Calu3 (cell line): ENCODE measurements around the gene PLXNA1. TPM values are rescaled to one million over a fixed set of nuclear protein-coding genes. Genes with fewer than 3 reads are reported as not detected.

ENCODE experiments used
- BruUV-seq: library from RNA; stranded (reverse); fragments of 400-500 nt; replicated peaks from 2 replicates; lab custom pipeline; 2021; lab: Mats Ljungman, UMichigan
- CTCF ChIA-PET: fragments of 300-600 bp; sonication (Branson Sonifier 250); formaldehyde crosslinking; loops from one replicate; lab custom pipeline; 2022; ENCODE audit warnings: antibody characterized with exemption; lab: Charles Lee
- DNase-seq: peaks from one replicate; pipeline ENCODE4 v3.0.0; 2022
- H3K27ac Mint-ChIP-seq: one replicate; pipeline ENCODE4 v1.8.0; 2022; ENCODE audit warnings: mixed read lengths; ENCODE audit not compliant: unreplicated experiment
- H3K27me3 Mint-ChIP-seq: one replicate; pipeline ENCODE4 v1.8.0; 2022; ENCODE audit warnings: mixed read lengths; ENCODE audit not compliant: unreplicated experiment
- H3K36me3 Mint-ChIP-seq: one replicate; pipeline ENCODE4 v1.8.0; 2022; ENCODE audit warnings: mild to moderate bottlenecking, moderate library complexity, mixed read lengths; ENCODE audit not compliant: insufficient read depth, unreplicated experiment
- H3K4me1 Mint-ChIP-seq: one replicate; pipeline ENCODE4 v1.8.0; 2022; ENCODE audit warnings: mild to moderate bottlenecking, low read depth, mixed read lengths; ENCODE audit not compliant: unreplicated experiment
- H3K4me3 Mint-ChIP-seq: one replicate; pipeline ENCODE4 v1.8.0; 2022; ENCODE audit warnings: mild to moderate bottlenecking, low read depth, moderate library complexity, mixed read lengths; ENCODE audit not compliant: unreplicated experiment
- H3K9me3 Mint-ChIP-seq: one replicate; pipeline ENCODE4 v1.8.0; 2022; ENCODE audit warnings: low read depth, mixed read lengths; ENCODE audit not compliant: unreplicated experiment
- intact Hi-C: fragments of 100-400 bp; cut with micrococcal nuclease; formaldehyde crosslinking; loops from one replicate; pipeline ENCODE4 v1.10.0; 2022; ENCODE audit not compliant: unreplicated experiment
- total RNA-seq: library from RNA; stranded (reverse); gene quantifications from 2 replicates; pipeline ENCODE4 v1.2.3, GENCODE V29; 2022
- TF ChIP-seq, protein P1 (sequence below): fragments of 200-600 bp; IDR thresholded peaks from one replicate; pipeline ENCODE4 v1.8.0; 2022; ENCODE audit warnings: antibody characterized with exemption; ENCODE audit not compliant: unreplicated experiment

The PLXNA1 gene
- total RNA-seq, 1 experiment from 2014 or later = 84.3 TPM

DNA sequence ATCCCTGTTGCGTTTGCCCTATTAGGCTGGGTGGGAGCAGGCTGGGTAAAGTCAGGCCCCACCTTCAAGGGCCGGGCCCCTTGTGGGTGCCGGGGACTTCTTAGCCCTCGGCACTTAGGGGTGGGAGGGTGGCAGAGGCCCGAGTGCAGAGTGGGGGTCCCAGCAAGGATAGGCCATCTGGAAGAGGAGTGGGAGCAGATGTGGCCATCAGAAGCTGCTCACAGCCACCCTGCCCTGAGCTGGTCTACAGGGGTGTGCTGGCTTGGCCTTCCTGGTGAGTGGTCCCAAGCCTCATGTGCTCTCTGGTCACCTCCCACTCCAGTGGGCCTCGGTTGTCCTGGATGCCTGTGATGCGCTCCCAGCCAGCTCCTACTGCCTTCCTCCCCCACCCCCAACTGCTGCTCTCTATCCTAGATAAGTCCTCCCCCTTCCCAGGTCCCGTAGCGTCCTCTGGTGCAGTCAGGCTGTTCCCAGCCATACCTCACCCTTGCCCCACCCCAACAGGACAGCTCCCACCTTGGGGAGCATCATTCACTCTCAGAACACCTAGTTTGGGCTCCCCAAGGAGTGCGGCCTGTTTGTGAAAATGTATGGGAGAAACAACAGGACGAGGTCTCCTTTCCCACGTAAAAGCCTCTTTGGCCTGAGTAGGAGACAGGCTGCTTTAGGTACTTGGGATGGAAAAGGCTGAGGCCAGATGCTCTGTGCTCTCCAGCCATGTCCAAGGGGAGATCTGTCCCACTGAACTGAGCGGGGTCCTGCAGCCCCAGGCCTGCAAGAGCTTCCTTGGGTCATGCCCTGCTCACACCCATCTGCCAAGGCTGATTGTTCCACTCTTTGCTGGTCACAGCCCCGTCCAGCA, 24.9 kb upstream of the PLXNA1 start:
- no peaks in the 10 kb centered on the region for H3K4me1 Mint-ChIP-seq
- H3K4me3 Mint-ChIP-seq = no peak overlapping the region
- CTCF ChIA-PET = no interaction called here
- H3K9me3 Mint-ChIP-seq = no peaks in the 10 kb centered on the region
- no TSS peak for BruUV-seq
- H3K27ac Mint-ChIP-seq = no peak overlapping the region
- DNase-seq = no peak
- TF ChIP-seq, protein P1, sequence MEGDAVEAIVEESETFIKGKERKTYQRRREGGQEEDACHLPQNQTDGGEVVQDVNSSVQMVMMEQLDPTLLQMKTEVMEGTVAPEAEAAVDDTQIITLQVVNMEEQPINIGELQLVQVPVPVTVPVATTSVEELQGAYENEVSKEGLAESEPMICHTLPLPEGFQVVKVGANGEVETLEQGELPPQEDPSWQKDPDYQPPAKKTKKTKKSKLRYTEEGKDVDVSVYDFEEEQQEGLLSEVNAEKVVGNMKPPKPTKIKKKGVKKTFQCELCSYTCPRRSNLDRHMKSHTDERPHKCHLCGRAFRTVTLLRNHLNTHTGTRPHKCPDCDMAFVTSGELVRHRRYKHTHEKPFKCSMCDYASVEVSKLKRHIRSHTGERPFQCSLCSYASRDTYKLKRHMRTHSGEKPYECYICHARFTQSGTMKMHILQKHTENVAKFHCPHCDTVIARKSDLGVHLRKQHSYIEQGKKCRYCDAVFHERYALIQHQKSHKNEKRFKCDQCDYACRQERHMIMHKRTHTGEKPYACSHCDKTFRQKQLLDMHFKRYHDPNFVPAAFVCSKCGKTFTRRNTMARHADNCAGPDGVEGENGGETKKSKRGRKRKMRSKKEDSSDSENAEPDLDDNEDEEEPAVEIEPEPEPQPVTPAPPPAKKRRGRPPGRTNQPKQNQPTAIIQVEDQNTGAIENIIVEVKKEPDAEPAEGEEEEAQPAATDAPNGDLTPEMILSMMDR = no peak
- intact Hi-C loops = no loop called here
- H3K36me3 Mint-ChIP-seq = peaks cover 8% of the 10 kb centered on the region
- H3K27me3 Mint-ChIP-seq = no peaks in the 10 kb centered on the region

DNA sequence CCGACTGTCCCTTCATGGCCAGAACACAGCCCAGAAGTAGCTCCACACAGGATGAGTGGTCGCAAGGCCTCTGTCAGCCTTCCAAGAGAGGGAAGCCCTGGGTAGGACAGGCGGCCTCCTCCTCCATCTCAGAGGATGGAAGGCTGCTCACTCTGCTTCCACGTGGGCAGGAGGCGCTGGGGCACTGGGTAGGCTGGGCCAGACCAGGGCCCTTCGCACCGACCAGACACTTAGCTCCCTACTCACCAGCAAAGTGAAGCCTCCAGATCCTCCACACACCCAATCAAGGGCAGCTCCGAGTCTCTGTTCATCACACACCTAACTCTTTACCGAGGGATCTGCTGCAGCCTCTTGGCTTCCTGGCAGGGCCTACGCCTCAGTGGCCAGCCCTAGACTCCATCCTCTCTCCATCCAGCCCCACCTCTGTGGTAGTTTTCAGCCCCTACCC, 24.3 kb upstream of the PLXNA1 start:
- no TSS peak for BruUV-seq
- no peaks in the 10 kb centered on the region for H3K4me1 Mint-ChIP-seq
- intact Hi-C loops = no loop called here
- DNase-seq = no peak
- no peak overlapping the region for H3K27ac Mint-ChIP-seq
- peaks cover 8% of the 10 kb centered on the region for H3K36me3 Mint-ChIP-seq
- H3K4me3 Mint-ChIP-seq = no peak overlapping the region
- H3K9me3 Mint-ChIP-seq = no peaks in the 10 kb centered on the region
- TF ChIP-seq, protein P1 = no peak
- CTCF ChIA-PET = no interaction called here
- no peaks in the 10 kb centered on the region for H3K27me3 Mint-ChIP-seq

DNA sequence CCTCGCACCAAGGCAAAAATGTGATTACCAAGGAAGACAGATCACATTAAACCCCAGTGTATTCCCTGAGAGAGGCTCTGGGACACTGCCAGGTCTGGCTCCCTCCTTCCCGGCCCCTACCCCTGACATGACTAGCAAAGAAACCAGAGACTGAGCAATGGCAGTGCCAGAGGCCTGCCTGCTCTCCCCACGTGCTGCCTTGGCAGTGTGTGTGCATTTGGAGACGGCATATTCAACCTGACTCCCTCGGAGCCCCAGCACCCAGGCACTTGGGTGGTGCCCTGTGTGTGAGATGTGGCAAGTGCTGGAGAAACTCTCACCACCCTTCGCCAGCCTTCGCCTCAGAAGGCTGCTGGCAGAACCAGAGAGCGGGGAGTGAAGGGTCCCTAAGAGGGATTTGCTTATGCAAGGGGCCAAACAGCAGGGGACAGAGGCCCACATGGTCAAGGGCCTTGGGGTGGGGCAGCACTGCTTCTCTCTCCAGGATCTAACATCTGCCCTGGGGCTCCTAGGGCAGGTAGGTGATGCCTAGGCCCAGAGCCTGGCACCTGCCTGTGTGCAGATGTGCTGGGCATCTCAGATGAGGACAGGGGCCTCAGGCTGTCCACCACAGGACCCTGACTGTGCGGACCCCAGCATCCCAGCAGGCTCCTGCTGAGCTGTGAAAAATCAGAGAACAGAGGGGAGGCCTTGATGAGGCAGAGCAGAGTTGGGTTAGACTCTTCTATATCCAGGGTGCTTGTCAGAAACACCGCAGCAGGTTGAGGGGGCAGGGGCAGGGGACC, 23.6 kb upstream of the PLXNA1 start:
- TF ChIP-seq, protein P1 = no peak
- no peaks in the 10 kb centered on the region for H3K27me3 Mint-ChIP-seq
- peaks cover 8% of the 10 kb centered on the region for H3K36me3 Mint-ChIP-seq
- intact Hi-C loops = no loop called here
- no peaks in the 10 kb centered on the region for H3K4me1 Mint-ChIP-seq
- no peak overlapping the region for H3K27ac Mint-ChIP-seq
- H3K4me3 Mint-ChIP-seq = no peak overlapping the region
- CTCF ChIA-PET = interaction anchor here (2.0 kb wide), 1 partner anchor 9 kb away, joined by 4 read pairs; no protein-coding TSS in a partner anchor
- H3K9me3 Mint-ChIP-seq = no peaks in the 10 kb centered on the region
- BruUV-seq = no TSS peak
- DNase-seq = no peak

DNA sequence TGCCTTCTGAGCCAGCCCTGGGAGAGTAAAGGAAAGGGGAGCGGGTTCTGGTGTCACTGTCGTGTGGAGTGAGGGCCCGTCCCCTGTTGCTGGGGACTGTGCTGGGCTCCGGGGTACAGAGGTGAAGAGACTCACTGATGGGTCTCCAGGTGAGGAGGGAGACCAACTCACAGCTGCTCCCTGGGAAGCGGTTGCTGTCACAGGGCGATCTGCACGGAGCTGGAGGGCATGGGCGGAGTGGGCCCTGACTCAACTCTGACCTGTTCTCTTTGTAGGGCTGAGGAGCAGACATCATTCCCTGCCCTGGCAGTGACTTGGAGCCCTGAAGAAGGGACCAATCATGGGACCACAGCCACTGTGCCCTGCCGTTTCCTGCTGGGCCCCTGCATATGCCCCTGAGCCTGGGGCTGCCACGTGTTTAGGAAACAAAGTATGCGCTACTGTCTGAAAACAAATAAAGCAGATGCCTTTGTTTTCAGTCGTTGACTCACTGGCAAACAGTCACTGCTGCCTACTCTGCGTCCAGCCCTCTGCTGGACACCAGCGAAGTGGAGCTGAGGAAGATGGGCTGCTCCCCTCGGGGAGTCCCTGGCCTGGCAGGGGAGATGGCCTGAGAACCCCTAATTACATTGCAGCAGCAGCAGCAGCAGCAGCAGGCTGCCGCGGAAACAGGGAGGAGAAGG, 22.9 kb upstream of the PLXNA1 start:
- no TSS peak for BruUV-seq
- no peak for DNase-seq
- peaks cover 8% of the 10 kb centered on the region for H3K36me3 Mint-ChIP-seq
- intact Hi-C loops = no loop called here
- H3K4me1 Mint-ChIP-seq = no peaks in the 10 kb centered on the region
- CTCF ChIA-PET = interaction anchor here (2.0 kb wide), 1 partner anchor 10 kb away, joined by 4 read pairs; no protein-coding TSS in a partner anchor
- H3K27ac Mint-ChIP-seq = no peak overlapping the region
- no peaks in the 10 kb centered on the region for H3K9me3 Mint-ChIP-seq
- TF ChIP-seq, protein P1 = no peak
- no peaks in the 10 kb centered on the region for H3K27me3 Mint-ChIP-seq
- no peak overlapping the region for H3K4me3 Mint-ChIP-seq
